Sigmoid colon (tissue), 7 donors: Measurements from ENCODE around the gene RIMBP2. TPM values are rescaled to one million over a fixed set of nuclear protein-coding genes. Genes with fewer than 3 reads are reported as not detected.

Experiments
- DNase-seq: peaks from one replicate; pipeline ENCODE4 v3.0.0-alpha.2; 2019
- H3K27ac ChIP-seq, 4 donors: fragments of 200-600 bp; sonication (generic); one replicate each; pipeline ENCODE4 v1.5.1; 2016 to 2019; ENCODE audit warnings: mild to moderate bottlenecking in 1 of 4
- H3K27me3 ChIP-seq, 3 donors: fragments of 200-600 bp; sonication (generic); one replicate each; pipeline ENCODE4 v1.5.1; 2019; ENCODE audit warnings: mild to moderate bottlenecking in 1 of 3
- H3K36me3 ChIP-seq, 4 donors: fragments of 200-600 bp; sonication (generic); one replicate each; pipeline ENCODE4 v1.5.1; 2016 to 2019
- H3K4me1 ChIP-seq, 4 donors: fragments of 200-600 bp; sonication (generic); one replicate each; pipeline ENCODE4 v1.5.1; 2017 to 2019
- H3K4me3 ChIP-seq, 4 donors: fragments of 200-600 bp; sonication (generic); one replicate each; pipeline ENCODE4 v1.5.1; 2017 to 2019; ENCODE audit warnings: mild to moderate bottlenecking in 2 of 4, moderate library complexity in 1 of 4
- H3K9me3 ChIP-seq, 4 donors: fragments of 200-600 bp in 3 of 4; sonication (generic) in 3 of 4; one replicate each; pipeline versions ENCODE4 v1.5.1 to v1.6.1; 2013 to 2019
- CTCF ChIP-seq, 4 experiments: fragments of 450-650 bp in 3 of 4; fragments of 200-600 bp in 1 of 4; IDR thresholded peaks; one replicate each; pipeline ENCODE4 v1.5.1; 2016 to 2019; ENCODE audit warnings: antibody characterized with exemption in 4 of 4, mild to moderate bottlenecking in 3 of 4, moderate library complexity in 2 of 4
- EP300 ChIP-seq, 4 donors: sonication (generic); formaldehyde crosslinking; IDR thresholded peaks; one replicate each; pipeline ENCODE4 v1.6.1; 2017; ENCODE audit warnings: antibody characterized with exemption in 4 of 4
- POLR2A ChIP-seq, 2 donors: fragments of 450-650 bp; IDR thresholded peaks; one replicate each; pipeline ENCODE4 v1.6.1; 2016; ENCODE audit warnings: antibody characterized with exemption in 2 of 2, mild to moderate bottlenecking in 2 of 2, moderate library complexity in 2 of 2
- POLR2AphosphoS5 ChIP-seq, 4 donors: sonication (generic); formaldehyde crosslinking; IDR thresholded peaks; one replicate each; pipeline ENCODE4 v1.6.1; 2017; ENCODE audit warnings: antibody characterized with exemption in 4 of 4
- WGBS, 2 donors: extraction: QIAGEN DNeasy Blood & Tissue Kit; methylation state at CpG; one replicate each; pipeline ENCODE4 v1.1.7; 2013; 5-methylcytosine and 5-hydroxymethylcytosine counted together
- intact Hi-C: fragments of 100-400 bp; cut with DNase I; formaldehyde crosslinking; loops from one replicate; pipeline ENCODE4 v1.15.1; 2023
- polyA plus RNA-seq, 3 donors: library from polyadenylated mRNA; stranded (reverse); fragments of 200-250 nt; gene quantifications; one replicate each; pipeline ENCODE4 v1.2.3, GENCODE V29; 2013
- total RNA-seq, 4 donors: library from RNA; depleted of rRNA; stranded (reverse); fragments of >200 nt; gene quantifications; one replicate each; pipeline ENCODE4 v1.1.0, GENCODE V29; 2016
- donor health status: healthy with polysubstance abuse.
- donor health status: Bipolar disorder and iron deficiency.
- donor health status: healthy.

The RIMBP2 gene
- total and polyA plus RNA-seq, 7 donors, result under 0.01 to 5.5 (median 1.4) TPM

- Histone ChIP-seq H3K4me3 (no peak overlapping the region), H3K4me1 (no peaks in the 10 kb centered on the region), H3K27ac (no peak overlapping the region), H3K9me3 (peaks cover 0 to 3% (median 1%) of the 10 kb centered on the region in 4 donors), H3K36me3 (no peaks in the 10 kb centered on the region), H3K27me3 (no peaks in the 10 kb centered on the region)
- intact Hi-C loops, result no loop called here
- WGBS, 2 donors, result 73 to 76% methylated on average over 7 of the region's 7 CpGs
- TF ChIP-seq POLR2AphosphoS5 (IDR thresholded peaks at IDR 0.05) (no peak), CTCF (IDR thresholded peaks at IDR 0.05) (no peak), POLR2A (IDR thresholded peaks at IDR 0.05) (no peak), EP300 (IDR thresholded peaks at IDR 0.05) (no peak)
- no peak for DNase-seq
Measured at GRCh38 chr12:130579231-130579630, 136.9 kb downstream of the RIMBP2 start.

GRCh38 chr12:130577351-130577750, 138.7 kb downstream of the RIMBP2 start:
- no peak for TF ChIP-seq POLR2A (IDR thresholded peaks at IDR 0.05)
- intact Hi-C loops, result no loop called here
- 80 to 84% methylated on average over 6 of the region's 6 CpGs for WGBS, 2 donors

GRCh38 chr12:130576371-130576816, 139.7 kb downstream of the RIMBP2 start:
- Histone ChIP-seq H3K27me3 (no peaks in the 10 kb centered on the region), H3K4me3 (no peak overlapping the region), H3K9me3 (peaks cover 0 to 2% (median 0%) of the 10 kb centered on the region in 4 donors), H3K4me1 (no peaks in the 10 kb centered on the region), H3K27ac (no peak overlapping the region), H3K36me3 (no peaks in the 10 kb centered on the region)
- no peak for DNase-seq
- TF ChIP-seq CTCF (IDR thresholded peaks at IDR 0.05), result no peak
- no peak for TF ChIP-seq POLR2AphosphoS5 (IDR thresholded peaks at IDR 0.05)
- TF ChIP-seq POLR2A (IDR thresholded peaks at IDR 0.05), result no peak
- TF ChIP-seq EP300 (IDR thresholded peaks at IDR 0.05), result no peak
- intact Hi-C loops, result no loop called here
- 90 to 92% methylated on average over 17 of the region's 17 CpGs for WGBS, 2 donors

More at GRCh38 chr12:130577351-130577750, 138.7 kb downstream of the RIMBP2 start:
- H3K4me1 ChIP-seq, result no peaks in the 10 kb centered on the region
- H3K9me3 ChIP-seq, result peaks cover 0 to 2% (median 0%) of the 10 kb centered on the region in 4 donors
- H3K27me3 ChIP-seq, result no peaks in the 10 kb centered on the region
- DNase-seq, result no peak
- no peak overlapping the region for H3K27ac ChIP-seq
- H3K36me3 ChIP-seq, result no peaks in the 10 kb centered on the region
- no peak overlapping the region for H3K4me3 ChIP-seq

GRCh38 chr12:130574402-130574801, 141.7 kb downstream of the RIMBP2 start:
- no peak overlapping the region for H3K27ac ChIP-seq
- DNase-seq, result no peak
- no peak overlapping the region for H3K4me3 ChIP-seq
- TF ChIP-seq EP300 (IDR thresholded peaks at IDR 0.05) (no peak), POLR2A (IDR thresholded peaks at IDR 0.05) (no peak), POLR2AphosphoS5 (IDR thresholded peaks at IDR 0.05) (no peak), CTCF (IDR thresholded peaks at IDR 0.05) (no peak)
- H3K9me3 ChIP-seq, result peaks cover 0 to 2% (median 0%) of the 10 kb centered on the region in 4 donors
- no peaks in the 10 kb centered on the region for H3K27me3 ChIP-seq
- H3K4me1 ChIP-seq, result no peaks in the 10 kb centered on the region
- H3K36me3 ChIP-seq, result no peaks in the 10 kb centered on the region
- 60 to 84% methylated on average over 6 of the region's 6 CpGs for WGBS, 2 donors
- intact Hi-C loops, result no loop called here

- Histone ChIP-seq H3K4me1 (no peaks in the 10 kb centered on the region), H3K36me3 (no peaks in the 10 kb centered on the region), H3K27me3 (no peaks in the 10 kb centered on the region), H3K4me3 (no peak overlapping the region), H3K9me3 (peaks cover 0 to 2% (median 0%) of the 10 kb centered on the region in 4 donors), H3K27ac (no peak overlapping the region)
- intact Hi-C loops, result no loop called here
- 89 to 91% methylated on average over 7 of the region's 7 CpGs for WGBS, 2 donors
- TF ChIP-seq EP300 (IDR thresholded peaks at IDR 0.05), result no peak
- TF ChIP-seq POLR2A (IDR thresholded peaks at IDR 0.05), result no peak
- TF ChIP-seq POLR2AphosphoS5 (IDR thresholded peaks at IDR 0.05), result no peak
- no peak for TF ChIP-seq CTCF (IDR thresholded peaks at IDR 0.05)
- DNase-seq, result no peak
Measured at GRCh38 chr12:130573766-130574165, 142.3 kb downstream of the RIMBP2 start.
